Breast epithelium (tissue), 4 donors: ENCODE data around the gene ADAM12. TPM values are rescaled to one million over a fixed set of nuclear protein-coding genes. Genes with fewer than 3 reads are reported as not detected.

Experiments used
- DNase-seq, 2 donors: peaks; one replicate each; pipeline ENCODE4 v3.0.0-alpha.2; 2019; ENCODE audit warnings: low spot score in 2 of 2
- H3K27ac ChIP-seq, 2 donors: fragments of 200-600 bp; sonication (generic) in 1 of 2; one replicate each; pipeline ENCODE4 v1.5.1; 2016 to 2019; ENCODE audit warnings: mild to moderate bottlenecking in 1 of 2
- H3K27me3 ChIP-seq, 2 donors: fragments of 200-600 bp; sonication (generic) in 1 of 2; one replicate each; pipeline versions ENCODE4 v1.5.1 to v1.6.0; 2017 to 2019; ENCODE audit warnings: control low read depth in 1 of 2, mild to moderate bottlenecking in 1 of 2
- H3K36me3 ChIP-seq: fragments of 200-600 bp; one replicate; pipeline ENCODE4 v1.5.1; 2019
- H3K4me1 ChIP-seq, 2 donors: fragments of 200-600 bp; sonication (generic); one replicate each; pipeline ENCODE4 v1.5.1; 2016 to 2019; ENCODE audit warnings: control low read depth in 1 of 2
- H3K4me3 ChIP-seq, 3 donors: fragments of 200-600 bp; sonication (generic); 1 replicate in 2 of 3; 2 replicates in 1 of 3; pipeline ENCODE4 v1.5.1; 2016 to 2019; ENCODE audit warnings: mild to moderate bottlenecking in 3 of 3, moderate library complexity in 2 of 3
- H3K9me3 ChIP-seq, 2 donors: fragments of 200-600 bp; sonication (generic) in 1 of 2; one replicate each; pipeline ENCODE4 v1.5.1; 2016 to 2019; ENCODE audit warnings: control low read depth in 1 of 2
- POLR2A ChIP-seq: fragments of 450-650 bp; IDR thresholded peaks from one replicate; pipeline ENCODE4 v1.6.1; 2016; ENCODE audit warnings: antibody characterized with exemption, mild to moderate bottlenecking, moderate library complexity
- POLR2AphosphoS5 ChIP-seq, 3 donors: sonication (generic); formaldehyde crosslinking; IDR thresholded peaks; one replicate each; pipeline ENCODE4 v1.6.1; 2017; ENCODE audit warnings: antibody characterized with exemption in 3 of 3
- intact Hi-C: fragments of 100-400 bp; cut with DNase I; formaldehyde crosslinking; loops from one replicate; pipeline ENCODE4 v1.15.1; 2023; ENCODE audit warnings: low total_unique reads
- total RNA-seq, 3 donors: library from RNA; depleted of rRNA; stranded (reverse); fragments of >200 nt; gene quantifications; one replicate each; pipeline ENCODE4 v1.1.0, GENCODE V29; 2016
- TF ChIP-seq, protein P1 (sequence below), 3 donors: fragments of 450-650 bp; IDR thresholded peaks; one replicate each; pipeline ENCODE4 v1.5.1; 2016 to 2017; ENCODE audit warnings: antibody characterized with exemption in 3 of 3, mild to moderate bottlenecking in 3 of 3, moderate library complexity in 3 of 3

ADAM12 gene
- total RNA-seq, 3 donors from 2014 or later = 8.6 to 16.4 (median 13.9) TPM

GRCh38 chr10:125990974-125991373 is 397.3 kb downstream of the ADAM12 start:
- Histone ChIP-seq H3K36me3 (no peaks in the 10 kb centered on the region), H3K9me3 (no peaks in the 10 kb centered on the region), H3K27ac (no peak overlapping the region), H3K4me1 (no peaks in the 10 kb centered on the region), H3K4me3 (no peak overlapping the region), H3K27me3 (no peaks in the 10 kb centered on the region)
- TF ChIP-seq POLR2AphosphoS5 (IDR thresholded peaks at IDR 0.05) (no peak), POLR2A (no peak)
- TF ChIP-seq, protein P1, sequence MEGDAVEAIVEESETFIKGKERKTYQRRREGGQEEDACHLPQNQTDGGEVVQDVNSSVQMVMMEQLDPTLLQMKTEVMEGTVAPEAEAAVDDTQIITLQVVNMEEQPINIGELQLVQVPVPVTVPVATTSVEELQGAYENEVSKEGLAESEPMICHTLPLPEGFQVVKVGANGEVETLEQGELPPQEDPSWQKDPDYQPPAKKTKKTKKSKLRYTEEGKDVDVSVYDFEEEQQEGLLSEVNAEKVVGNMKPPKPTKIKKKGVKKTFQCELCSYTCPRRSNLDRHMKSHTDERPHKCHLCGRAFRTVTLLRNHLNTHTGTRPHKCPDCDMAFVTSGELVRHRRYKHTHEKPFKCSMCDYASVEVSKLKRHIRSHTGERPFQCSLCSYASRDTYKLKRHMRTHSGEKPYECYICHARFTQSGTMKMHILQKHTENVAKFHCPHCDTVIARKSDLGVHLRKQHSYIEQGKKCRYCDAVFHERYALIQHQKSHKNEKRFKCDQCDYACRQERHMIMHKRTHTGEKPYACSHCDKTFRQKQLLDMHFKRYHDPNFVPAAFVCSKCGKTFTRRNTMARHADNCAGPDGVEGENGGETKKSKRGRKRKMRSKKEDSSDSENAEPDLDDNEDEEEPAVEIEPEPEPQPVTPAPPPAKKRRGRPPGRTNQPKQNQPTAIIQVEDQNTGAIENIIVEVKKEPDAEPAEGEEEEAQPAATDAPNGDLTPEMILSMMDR (IDR thresholded peaks at IDR 0.05) = no peak
- no peak for DNase-seq
- intact Hi-C loops = no loop called here

DNA sequence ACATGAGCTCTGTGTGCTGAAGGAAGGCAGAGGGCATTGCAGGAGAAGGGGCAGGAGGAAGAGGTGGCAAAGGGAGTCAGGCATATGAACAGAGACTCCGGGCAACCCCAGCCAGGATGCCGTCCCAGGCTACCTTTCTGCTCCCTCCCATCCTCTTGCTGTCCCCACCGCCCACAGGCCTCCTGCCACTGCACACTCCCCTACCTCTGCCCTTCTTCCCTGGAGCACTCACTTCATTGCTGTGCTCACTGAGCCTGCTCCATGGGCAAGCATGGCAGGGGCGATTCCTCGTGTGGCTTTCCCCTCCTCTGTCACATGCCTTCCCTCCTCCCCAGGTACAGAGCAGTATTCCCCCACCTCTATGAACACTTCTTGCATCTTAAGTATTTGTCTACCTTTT is 398.5 kb downstream of the ADAM12 start:
- no peak overlapping the region for H3K4me3 ChIP-seq
- TF ChIP-seq POLR2AphosphoS5 (IDR thresholded peaks at IDR 0.05) = no peak
- TF ChIP-seq POLR2A = no peak
- TF ChIP-seq, protein P1 (IDR thresholded peaks at IDR 0.05) = no peak
- no peak overlapping the region for H3K27ac ChIP-seq
- no peak for DNase-seq
- H3K36me3 ChIP-seq = no peaks in the 10 kb centered on the region
- H3K9me3 ChIP-seq = no peaks in the 10 kb centered on the region
- no peaks in the 10 kb centered on the region for H3K27me3 ChIP-seq
- no peaks in the 10 kb centered on the region for H3K4me1 ChIP-seq
- intact Hi-C loops = no loop called here

GRCh38 chr10:125985557-125986240 is 402.6 kb downstream of the ADAM12 start:
- DNase-seq = no peak
- H3K36me3 ChIP-seq = no peaks in the 10 kb centered on the region
- TF ChIP-seq POLR2AphosphoS5 (IDR thresholded peaks at IDR 0.05) (no peak), POLR2A (no peak)
- TF ChIP-seq, protein P1 (IDR thresholded peaks at IDR 0.05) = no peak
- no peaks in the 10 kb centered on the region for H3K27me3 ChIP-seq
- H3K4me3 ChIP-seq = no peak overlapping the region
- H3K27ac ChIP-seq = no peak overlapping the region
- intact Hi-C loops = no loop called here
- H3K4me1 ChIP-seq = no peaks in the 10 kb centered on the region
- H3K9me3 ChIP-seq = no peaks in the 10 kb centered on the region

DNA sequence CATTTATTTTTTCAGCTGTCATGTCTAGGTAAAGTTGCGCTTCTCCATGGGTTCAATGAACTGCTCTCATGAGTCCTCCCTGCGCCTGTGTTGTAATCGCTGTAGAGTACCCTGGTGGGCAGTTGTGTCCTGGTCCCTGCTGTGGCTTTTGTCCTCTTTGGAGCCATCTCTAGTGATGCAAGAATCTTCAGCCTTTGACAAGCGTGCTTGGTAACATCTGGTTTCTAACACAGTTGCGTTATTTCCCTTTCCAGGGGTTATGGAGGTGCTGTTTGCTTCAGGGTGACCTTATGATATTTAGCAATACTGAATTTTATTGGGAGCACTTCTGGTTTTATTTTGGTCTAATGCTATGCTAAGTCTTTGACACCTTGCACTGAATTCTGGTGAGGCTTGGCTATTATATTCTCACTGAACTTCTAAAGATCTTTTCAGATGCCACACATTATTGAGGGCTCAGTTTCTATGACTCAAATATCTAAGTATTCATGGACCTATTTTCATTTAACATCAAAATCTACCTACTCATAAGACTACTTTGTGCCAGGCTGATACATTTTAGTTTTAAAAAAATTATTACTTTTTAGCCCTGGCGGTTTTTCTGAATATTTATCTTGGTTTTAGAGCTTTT is 403.3 kb downstream of the ADAM12 start:
- H3K27ac ChIP-seq = no peak overlapping the region
- H3K27me3 ChIP-seq = no peaks in the 10 kb centered on the region
- no peaks in the 10 kb centered on the region for H3K36me3 ChIP-seq
- H3K4me3 ChIP-seq = no peak overlapping the region
- no peak for DNase-seq
- no peaks in the 10 kb centered on the region for H3K9me3 ChIP-seq
- intact Hi-C loops = no loop called here
- TF ChIP-seq, protein P1 (IDR thresholded peaks at IDR 0.05) = no peak
- H3K4me1 ChIP-seq = no peaks in the 10 kb centered on the region

GRCh38 chr10:125984346-125984745 is 403.9 kb downstream of the ADAM12 start:
- DNase-seq = no peak
- intact Hi-C loops = no loop called here
- Histone ChIP-seq H3K27ac (peak overlapping the region in 1 of 2 donors; percentile 36), H3K4me1 (no peaks in the 10 kb centered on the region), H3K36me3 (no peaks in the 10 kb centered on the region), H3K4me3 (no peak overlapping the region), H3K27me3 (no peaks in the 10 kb centered on the region), H3K9me3 (no peaks in the 10 kb centered on the region)
- no peak for TF ChIP-seq POLR2AphosphoS5 (IDR thresholded peaks at IDR 0.05)
- no peak for TF ChIP-seq POLR2A
- TF ChIP-seq, protein P1 (IDR thresholded peaks at IDR 0.05) = no peak
